ENCODE results near the gene VTI1A. TPM values are rescaled to one million over a fixed set of nuclear protein-coding genes. Genes with fewer than 3 reads are reported as not detected.

The VTI1A gene
- total and polyA plus RNA-seq, 7 experiments from 2014 or later, result 21.7 to 56.8 (median 40.8) TPM

- no peaks in the 10 kb centered on the region for H3K36me3 ChIP-seq (ENCODE audit: control insufficient read depth in 2 of 3, insufficient read depth in 3 of 3, low read length in 3 of 3)
These were observed 380.1 kb downstream of the VTI1A start for GRCh38 chr10:112827086-112827485.

GRCh38 chr10:112827951-112828350 is 380.9 kb downstream of the VTI1A start:
- Histone ChIP-seq H3K27ac (ENCODE audit: low read depth, low read length) (no peak overlapping the region), H3K4me3 (ENCODE audit: low read length) (no peak overlapping the region), H3K27me3 (ENCODE audit: control insufficient read depth in 2 of 2, insufficient read depth in 2 of 2, low read length in 2 of 2) (no peaks in the 10 kb centered on the region), H3K36me3 (ENCODE audit: control insufficient read depth in 2 of 3, insufficient read depth in 3 of 3, low read length in 3 of 3) (no peaks in the 10 kb centered on the region), H3K9me3 (ENCODE audit: control insufficient read depth in 2 of 3, low read length in 3 of 3) (no peaks in the 10 kb centered on the region), H3K4me1 (ENCODE audit: control insufficient read depth in 2 of 2, insufficient read depth in 2 of 2, low read length in 2 of 2) (no peaks in the 10 kb centered on the region)
- no peak for ATAC-seq
- POLR2A ChIA-PET, result no interaction called here
- H3K9me3 Mint-ChIP-seq, result peaks cover 0 to 3% (median 0%) of the 10 kb centered on the region in 11 donors
- H3K27me3 Mint-ChIP-seq, result no peaks in the 10 kb centered on the region
- H3K4me1 Mint-ChIP-seq, result no peaks in the 10 kb centered on the region
- intact Hi-C loops (cut with micrococcal nuclease), result no loop called here
- no peak overlapping the region for H3K4me3 Mint-ChIP-seq
- peaks cover 0 to 27% (median 14%) of the 10 kb centered on the region in 5 donors for H3K36me3 Mint-ChIP-seq
- no peak for DNase-seq
- CTCF ChIA-PET, result no interaction called here
- no peak overlapping the region for H3K27ac Mint-ChIP-seq

More at GRCh38 chr10:112827086-112827485, 380.1 kb downstream of the VTI1A start:
- DNase-seq, result no peak
- H3K4me1 ChIP-seq (ENCODE audit: control insufficient read depth in 2 of 2, insufficient read depth in 2 of 2, low read length in 2 of 2), result no peaks in the 10 kb centered on the region
- Mint-ChIP-seq H3K9me3 (peaks cover 0 to 2% (median 0%) of the 10 kb centered on the region in 11 donors), H3K27ac (no peak overlapping the region), H3K4me1 (no peaks in the 10 kb centered on the region), H3K4me3 (no peak overlapping the region), H3K36me3 (peaks cover 0 to 35% (median 17%) of the 10 kb centered on the region in 5 donors), H3K27me3 (no peaks in the 10 kb centered on the region)
- no peak overlapping the region for H3K4me3 ChIP-seq (ENCODE audit: low read length)
- no peak for ATAC-seq
- H3K27ac ChIP-seq (ENCODE audit: low read depth, low read length), result no peak overlapping the region
- ChIA-PET POLR2A (no interaction called here), CTCF (no interaction called here)
- intact Hi-C loops (cut with micrococcal nuclease), result no loop called here
- no peaks in the 10 kb centered on the region for H3K27me3 ChIP-seq (ENCODE audit: control insufficient read depth in 2 of 2, insufficient read depth in 2 of 2, low read length in 2 of 2)
- H3K9me3 ChIP-seq (ENCODE audit: control insufficient read depth in 2 of 3, low read length in 3 of 3), result no peaks in the 10 kb centered on the region

GRCh38 chr10:112831859-112832258 is 384.8 kb downstream of the VTI1A start:
- intact Hi-C loops (cut with micrococcal nuclease), result no loop called here
- Histone ChIP-seq H3K27ac (ENCODE audit: low read depth, low read length) (no peak overlapping the region), H3K36me3 (ENCODE audit: control insufficient read depth in 2 of 3, insufficient read depth in 3 of 3, low read length in 3 of 3) (no peaks in the 10 kb centered on the region), H3K9me3 (ENCODE audit: control insufficient read depth in 2 of 3, low read length in 3 of 3) (no peaks in the 10 kb centered on the region), H3K4me1 (ENCODE audit: control insufficient read depth in 2 of 2, insufficient read depth in 2 of 2, low read length in 2 of 2) (no peaks in the 10 kb centered on the region), H3K27me3 (ENCODE audit: control insufficient read depth in 2 of 2, insufficient read depth in 2 of 2, low read length in 2 of 2) (no peaks in the 10 kb centered on the region), H3K4me3 (ENCODE audit: low read length) (no peak overlapping the region)
- no peak overlapping the region for H3K4me3 Mint-ChIP-seq
- DNase-seq (no peak), ATAC-seq (no peak)
- CTCF ChIA-PET, result no interaction called here
- H3K36me3 Mint-ChIP-seq, result peaks cover 0 to 34% (median 24%) of the 10 kb centered on the region in 5 donors
- no peaks in the 10 kb centered on the region for H3K27me3 Mint-ChIP-seq
- POLR2A ChIA-PET, result no interaction called here
- H3K9me3 Mint-ChIP-seq, result peaks cover 0 to 3% (median 0%) of the 10 kb centered on the region in 11 donors
- H3K27ac Mint-ChIP-seq, result no peak overlapping the region
- peaks cover 0 to 3% (median 0%) of the 10 kb centered on the region in 7 donors for H3K4me1 Mint-ChIP-seq

- POLR2A ChIA-PET, result no interaction called here
- H3K27ac Mint-ChIP-seq, result no peak overlapping the region
These were observed 385.4 kb downstream of the VTI1A start for GRCh38 chr10:112832361-112832878.

GRCh38 chr10:112832959-112833358 is 385.9 kb downstream of the VTI1A start:
- H3K9me3 ChIP-seq (ENCODE audit: control insufficient read depth in 2 of 3, low read length in 3 of 3), result no peaks in the 10 kb centered on the region
- Mint-ChIP-seq H3K27ac (no peak overlapping the region), H3K9me3 (peaks cover 0 to 4% (median 0%) of the 10 kb centered on the region in 11 donors), H3K27me3 (no peaks in the 10 kb centered on the region), H3K4me3 (no peak overlapping the region), H3K4me1 (peaks cover 0 to 3% (median 0%) of the 10 kb centered on the region in 7 donors), H3K36me3 (peaks cover 0 to 31% (median 21%) of the 10 kb centered on the region in 5 donors)
- H3K36me3 ChIP-seq (ENCODE audit: control insufficient read depth in 2 of 3, insufficient read depth in 3 of 3, low read length in 3 of 3), result no peaks in the 10 kb centered on the region
- no peak overlapping the region for H3K27ac ChIP-seq (ENCODE audit: low read depth, low read length)
- H3K4me3 ChIP-seq (ENCODE audit: low read length), result no peak overlapping the region
- H3K4me1 ChIP-seq (ENCODE audit: control insufficient read depth in 2 of 2, insufficient read depth in 2 of 2, low read length in 2 of 2), result no peaks in the 10 kb centered on the region
- ChIA-PET CTCF (no interaction called here), POLR2A (no interaction called here)
- no peaks in the 10 kb centered on the region for H3K27me3 ChIP-seq (ENCODE audit: control insufficient read depth in 2 of 2, insufficient read depth in 2 of 2, low read length in 2 of 2)
- DNase-seq, result no peak
- no peak for ATAC-seq
- intact Hi-C loops (cut with micrococcal nuclease), result no loop called here

More at GRCh38 chr10:112832361-112832878, 385.4 kb downstream of the VTI1A start:
- Histone ChIP-seq H3K4me1 (ENCODE audit: control insufficient read depth in 2 of 2, insufficient read depth in 2 of 2, low read length in 2 of 2) (no peaks in the 10 kb centered on the region), H3K36me3 (ENCODE audit: control insufficient read depth in 2 of 3, insufficient read depth in 3 of 3, low read length in 3 of 3) (no peaks in the 10 kb centered on the region), H3K4me3 (ENCODE audit: low read length) (no peak overlapping the region), H3K27me3 (ENCODE audit: control insufficient read depth in 2 of 2, insufficient read depth in 2 of 2, low read length in 2 of 2) (no peaks in the 10 kb centered on the region), H3K9me3 (ENCODE audit: control insufficient read depth in 2 of 3, low read length in 3 of 3) (no peaks in the 10 kb centered on the region), H3K27ac (ENCODE audit: low read depth, low read length) (no peak overlapping the region)
- peaks cover 0 to 3% (median 0%) of the 10 kb centered on the region in 7 donors for H3K4me1 Mint-ChIP-seq
- H3K36me3 Mint-ChIP-seq, result peaks cover 0 to 32% (median 21%) of the 10 kb centered on the region in 5 donors
- no peak for ATAC-seq
- no peak for DNase-seq
- no peak overlapping the region for H3K4me3 Mint-ChIP-seq
- CTCF ChIA-PET, result no interaction called here
- peaks cover 0 to 3% (median 0%) of the 10 kb centered on the region in 11 donors for H3K9me3 Mint-ChIP-seq
- intact Hi-C loops (cut with micrococcal nuclease), result no loop called here
- no peaks in the 10 kb centered on the region for H3K27me3 Mint-ChIP-seq

- no peaks in the 10 kb centered on the region for H3K4me1 ChIP-seq (ENCODE audit: control insufficient read depth in 2 of 2, insufficient read depth in 2 of 2, low read length in 2 of 2)
- H3K27me3 ChIP-seq (ENCODE audit: control insufficient read depth in 2 of 2, insufficient read depth in 2 of 2, low read length in 2 of 2), result no peaks in the 10 kb centered on the region
- Mint-ChIP-seq H3K36me3 (peaks cover 0 to 34% (median 21%) of the 10 kb centered on the region in 5 donors), H3K9me3 (peaks cover 0 to 16% (median 4%) of the 10 kb centered on the region in 11 donors), H3K27me3 (no peaks in the 10 kb centered on the region), H3K4me3 (no peak overlapping the region), H3K4me1 (peaks cover 0 to 3% (median 0%) of the 10 kb centered on the region in 7 donors), H3K27ac (no peak overlapping the region)
- no peaks in the 10 kb centered on the region for H3K36me3 ChIP-seq (ENCODE audit: control insufficient read depth in 2 of 3, insufficient read depth in 3 of 3, low read length in 3 of 3)
- POLR2A ChIA-PET, result no interaction called here
- H3K27ac ChIP-seq (ENCODE audit: low read depth, low read length), result no peak overlapping the region
- DNase-seq, result no peak
- no peak for ATAC-seq
- CTCF ChIA-PET, result no interaction called here
- peaks cover 0 to 10% (median 0%) of the 10 kb centered on the region in 3 experiments for H3K9me3 ChIP-seq (ENCODE audit: control insufficient read depth in 2 of 3, low read length in 3 of 3)
- no peak overlapping the region for H3K4me3 ChIP-seq (ENCODE audit: low read length)
- intact Hi-C loops (cut with micrococcal nuclease), result no loop called here
These were observed 387.8 kb downstream of the VTI1A start for GRCh38 chr10:112834751-112835181.

GRCh38 chr10:112835217-112835715 is 388.3 kb downstream of the VTI1A start:
- no peaks in the 10 kb centered on the region for H3K36me3 ChIP-seq (ENCODE audit: control insufficient read depth in 2 of 3, insufficient read depth in 3 of 3, low read length in 3 of 3)
- peaks cover 0 to 21% (median 5%) of the 10 kb centered on the region in 11 donors for H3K9me3 Mint-ChIP-seq
- H3K9me3 ChIP-seq (ENCODE audit: control insufficient read depth in 2 of 3, low read length in 3 of 3), result peaks cover 0 to 11% (median 0%) of the 10 kb centered on the region in 3 experiments
- no peak overlapping the region for H3K27ac Mint-ChIP-seq
- no peak overlapping the region for H3K4me3 Mint-ChIP-seq
- H3K36me3 Mint-ChIP-seq, result peaks cover 0 to 33% (median 25%) of the 10 kb centered on the region in 5 donors
- no peaks in the 10 kb centered on the region for H3K4me1 ChIP-seq (ENCODE audit: control insufficient read depth in 2 of 2, insufficient read depth in 2 of 2, low read length in 2 of 2)
- POLR2A ChIA-PET, result no interaction called here
- H3K27me3 ChIP-seq (ENCODE audit: control insufficient read depth in 2 of 2, insufficient read depth in 2 of 2, low read length in 2 of 2), result no peaks in the 10 kb centered on the region
- ATAC-seq (no peak), DNase-seq (no peak)
- H3K4me3 ChIP-seq (ENCODE audit: low read length), result no peak overlapping the region
- H3K27ac ChIP-seq (ENCODE audit: low read depth, low read length), result no peak overlapping the region
- no peaks in the 10 kb centered on the region for H3K27me3 Mint-ChIP-seq
- H3K4me1 Mint-ChIP-seq, result peaks cover 0 to 3% (median 0%) of the 10 kb centered on the region in 7 donors
- intact Hi-C loops (cut with micrococcal nuclease), result no loop called here
- CTCF ChIA-PET, result no interaction called here
